Parathyroid adenoma (tissue), 2 donors: ENCODE data around the gene CSKMT.
A peak's percentile ranks its signal among the peaks of the same experiment; 100 is the strongest.
"Not testable (repeated sequence)": the region's sequence is repeated elsewhere in the genome, so short reads cannot be mapped to it uniquely, and the experiment has no call there.

ENCODE experiments used
- H2AFZ ChIP-seq: fragments of 300-600 bp; sonication (generic); one replicate; pipeline ENCODE4 v1.7.0; 2017; ENCODE audit warnings: antibody characterized with exemption, mild to moderate bottlenecking
- H3K27ac ChIP-seq: fragments of 300-600 bp; sonication (generic); one replicate; pipeline ENCODE4 v1.7.0; 2017
- H3K27me3 ChIP-seq: fragments of 300-600 bp; sonication (generic); one replicate; pipeline ENCODE4 v1.7.0; 2017; ENCODE audit warnings: low read length; ENCODE audit not compliant: control insufficient read depth, insufficient read depth
- H3K36me3 ChIP-seq: fragments of 300-600 bp; sonication (generic); one replicate; pipeline ENCODE4 v1.7.0; 2017; ENCODE audit warnings: low read length; ENCODE audit not compliant: control insufficient read depth, insufficient read depth
- H3K4me1 ChIP-seq: fragments of 300-600 bp; sonication (generic); one replicate; pipeline ENCODE4 v1.7.0; 2017; ENCODE audit warnings: control low read depth
- H3K4me2 ChIP-seq: fragments of 300-600 bp; sonication (generic); one replicate; pipeline ENCODE4 v1.7.0; 2017; ENCODE audit warnings: low read length
- H3K4me3 ChIP-seq: fragments of 300-600 bp; sonication (generic); one replicate; pipeline ENCODE4 v1.7.0; 2017; ENCODE audit warnings: low read depth, low read length
- H3K79me2 ChIP-seq: fragments of 300-600 bp; sonication (generic); one replicate; pipeline ENCODE4 v1.7.0; 2017; ENCODE audit warnings: control low read depth
- H3K9ac ChIP-seq: fragments of 300-600 bp; sonication (generic); one replicate; pipeline ENCODE4 v1.7.0; 2017; ENCODE audit warnings: mild to moderate bottlenecking
- H3K9me3 ChIP-seq: fragments of 300-600 bp; sonication (generic); one replicate; pipeline ENCODE4 v1.7.0; 2017; ENCODE audit warnings: low read length; ENCODE audit not compliant: control insufficient read depth
- CTCF ChIP-seq: fragments of 300-600 bp; sonication (generic); IDR thresholded peaks from one replicate; pipeline ENCODE4 v1.7.0; 2017; ENCODE audit warnings: antibody characterized with exemption, mild to moderate bottlenecking
- donor health status: primary hyperparathyroidism.

CSKMT gene, protein sequence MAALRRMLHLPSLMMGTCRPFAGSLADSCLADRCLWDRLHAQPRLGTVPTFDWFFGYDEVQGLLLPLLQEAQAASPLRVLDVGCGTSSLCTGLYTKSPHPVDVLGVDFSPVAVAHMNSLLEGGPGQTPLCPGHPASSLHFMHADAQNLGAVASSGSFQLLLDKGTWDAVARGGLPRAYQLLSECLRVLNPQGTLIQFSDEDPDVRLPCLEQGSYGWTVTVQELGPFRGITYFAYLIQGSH

DNA sequence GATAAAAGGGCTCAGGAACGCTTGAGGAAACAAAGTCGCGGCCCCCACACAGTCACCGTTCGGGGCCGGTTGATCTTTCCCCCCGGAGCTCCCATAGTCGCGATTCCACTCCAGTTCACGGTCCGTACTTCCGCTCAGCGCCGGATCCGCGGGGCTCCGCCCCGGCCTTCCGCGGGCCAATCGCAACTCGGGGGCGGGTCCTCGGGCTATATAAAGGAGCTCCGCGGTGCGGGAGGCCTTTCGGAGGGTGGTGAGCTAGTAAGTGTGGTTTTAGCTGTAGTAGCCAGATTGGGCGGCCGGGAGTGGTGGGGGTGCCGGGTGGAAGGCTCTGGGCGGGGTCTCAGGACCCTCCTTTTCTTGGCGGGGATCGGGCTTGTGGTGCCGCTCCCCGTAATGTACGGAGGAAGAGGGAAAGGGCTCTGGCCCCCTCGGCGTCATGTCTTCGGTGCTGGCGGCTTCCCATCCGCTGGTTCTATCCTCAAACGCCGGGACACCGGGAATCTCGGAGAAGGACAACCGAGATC, at the start of gene CSKMT, which contains the start of gene C11orf98:
TSS of gene CSKMT (plus strand) at position 238 of the 524 bp plus-strand sequence. CDS start 568 bp downstream, outside the sequence.
TSS of gene C11orf98 (minus strand) at position 136 of the 524 bp plus-strand sequence. CDS start at position 95, 41 bp downstream.
- no peak within 1 kb of the TSS for H3K9ac ChIP-seq
- TF ChIP-seq CTCF = no peak

GRCh38 chr11:62615521-62615920, 49.6 kb upstream of the CSKMT start:
- H3K79me2 ChIP-seq = no peaks in the 10 kb centered on the region
- no peaks in the 10 kb centered on the region for H3K27me3 ChIP-seq
- no peak overlapping the region for H3K4me2 ChIP-seq
- no peaks in the 10 kb centered on the region for H3K36me3 ChIP-seq
- H3K9ac ChIP-seq = no peak overlapping the region
- no peak overlapping the region for H2AFZ ChIP-seq
- H3K4me3 ChIP-seq = no peak overlapping the region
- H3K9me3 ChIP-seq = no peaks in the 10 kb centered on the region
- H3K27ac ChIP-seq = no peak overlapping the region
- no peaks in the 10 kb centered on the region for H3K4me1 ChIP-seq
- TF ChIP-seq CTCF = no peak

More for the DNA sequence above, at the start of gene CSKMT, which contains the start of gene C11orf98:
- Histone ChIP-seq H3K9me3 (no peaks in the 10 kb centered on the region), H2AFZ (peak within 1 kb of the TSS; percentile 75), H3K27ac (peak within 1 kb of the TSS; percentile 70), H3K27me3 (no peaks in the 10 kb centered on the region), H3K4me2 (peak within 1 kb of the TSS; percentile 86), H3K4me1 (no peaks in the 10 kb centered on the region), H3K79me2 (no peaks in the 10 kb centered on the region), H3K4me3 (peak within 1 kb of the TSS; percentile 75), H3K36me3 (no peaks in the 10 kb centered on the region)

GRCh38 chr11:62616957-62617356, 48.2 kb upstream of the CSKMT start:
- H3K27ac ChIP-seq, H3K36me3 ChIP-seq, H3K4me2 ChIP-seq, H3K27me3 ChIP-seq, H3K9ac ChIP-seq, H3K4me3 ChIP-seq, H3K4me1 ChIP-seq, H3K79me2 ChIP-seq, H3K9me3 ChIP-seq, H2AFZ ChIP-seq: not testable (repeated sequence)

- H3K4me2 ChIP-seq = peak overlapping the region; percentile 75
- no peaks in the 10 kb centered on the region for H3K79me2 ChIP-seq
- TF ChIP-seq CTCF = no peak
- peak overlapping the region; percentile 62 for H3K4me3 ChIP-seq
- no peak overlapping the region for H3K9ac ChIP-seq
- H3K27me3 ChIP-seq = no peaks in the 10 kb centered on the region
- no peaks in the 10 kb centered on the region for H3K36me3 ChIP-seq
- peak overlapping the region; percentile 91 for H3K27ac ChIP-seq
- H3K9me3 ChIP-seq = no peaks in the 10 kb centered on the region
- peak overlapping the region; percentile 75 for H2AFZ ChIP-seq
- no peaks in the 10 kb centered on the region for H3K4me1 ChIP-seq
Observed at GRCh38 chr11:62621027-62621566, 44.0 kb upstream of the CSKMT start.

DNA sequence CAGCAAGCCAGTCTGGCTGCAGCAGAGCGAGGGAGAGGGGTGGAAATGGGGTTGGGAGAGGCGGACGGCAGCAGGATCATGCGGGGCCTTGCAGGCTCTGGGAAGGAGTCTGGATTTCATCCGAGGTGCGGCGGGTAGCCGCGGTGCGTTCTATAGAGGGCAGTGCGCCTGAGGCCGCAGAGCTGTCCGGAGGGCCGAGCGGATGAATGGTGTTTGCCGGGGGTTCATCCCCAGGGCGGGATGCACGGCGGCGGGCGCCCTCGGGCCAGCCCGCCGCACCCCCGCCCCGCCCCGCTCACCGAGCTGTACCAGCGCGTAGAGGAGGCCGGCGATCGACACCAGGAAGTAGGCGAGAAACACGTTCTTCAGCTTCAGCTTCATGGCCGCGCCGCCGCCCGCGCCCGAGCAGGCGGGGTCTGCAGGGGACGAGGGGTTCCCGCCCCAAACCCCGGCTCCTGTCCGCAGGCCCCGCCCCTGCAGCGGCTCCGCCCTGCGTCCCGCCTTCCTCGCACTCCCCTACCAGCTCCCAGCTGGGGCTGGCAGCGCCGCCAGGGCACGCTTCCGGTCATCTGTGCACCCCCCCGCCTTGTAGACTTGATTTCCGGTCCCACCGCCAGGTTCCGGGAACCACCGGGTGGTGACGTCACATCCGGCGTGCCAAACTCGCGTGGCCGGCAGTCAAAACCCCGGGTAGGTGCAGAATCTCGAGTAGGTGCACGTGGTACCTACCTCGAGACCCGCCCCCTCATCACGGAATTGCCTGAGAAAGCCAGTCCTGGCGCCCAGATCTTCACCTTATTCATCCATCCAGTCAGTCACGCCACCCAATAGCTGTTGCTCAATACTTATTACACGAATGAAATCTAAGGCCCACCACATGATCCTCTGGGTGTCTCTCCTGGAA, 43.3 kb upstream of the CSKMT start, which contains the start of gene B3GAT3:
TSS of gene B3GAT3 (minus strand) at position 420 of the 904 bp plus-strand sequence. CDS start at position 381, 39 bp downstream.
- Histone ChIP-seq H3K4me3 (peak within 1 kb of the TSS; percentile 62), H3K36me3 (no peaks in the 10 kb centered on the region), H3K79me2 (no peaks in the 10 kb centered on the region), H3K9me3 (no peaks in the 10 kb centered on the region), H3K27me3 (no peaks in the 10 kb centered on the region), H2AFZ (peak within 1 kb of the TSS; percentile 75), H3K4me2 (peak within 1 kb of the TSS; percentile 75), H3K27ac (peak within 1 kb of the TSS; percentile 91), H3K4me1 (no peaks in the 10 kb centered on the region), H3K9ac (peak within 1 kb of the TSS; percentile 19)
- TF ChIP-seq CTCF = no peak
